PC-3 (cell line): ENCODE results near the gene EFEMP1. TPM values are rescaled to one million over a fixed set of nuclear protein-coding genes. Genes with fewer than 3 reads are reported as not detected.

Experiments used
- ATAC-seq: fragments of 200-7000 bp; cut with Tn5 transposase; 2 replicates; pipeline ENCODE4 v1.9.1; 2020; ENCODE audit warnings: mild to moderate bottlenecking, moderate library complexity
- BruUV-seq: library from RNA; stranded (reverse); fragments of 400-500 nt; replicated peaks from 2 replicates; lab custom pipeline; 2021; lab: Mats Ljungman, UMichigan
- CTCF ChIA-PET: fragments of 300-600 bp; sonication (Branson Sonifier 250); formaldehyde crosslinking; loops from one replicate; lab custom pipeline; 2022; ENCODE audit warnings: antibody characterized with exemption; lab: Charles Lee
- POLR2A ChIA-PET: fragments of 300-600 bp; sonication (Branson Sonifier 250); formaldehyde crosslinking; loops from one replicate; lab custom pipeline; 2022; ENCODE audit warnings: antibody characterized with exemption; ENCODE audit not compliant: unreplicated experiment; lab: Charles Lee
- DNase-seq: peaks from one replicate; pipeline ENCODE4 v3.0.0-alpha.2; 2015
- H2AFZ ChIP-seq: fragments of 300-600 bp; sonication (generic); 2 replicates; pipeline ENCODE4 v1.6.0; 2016; ENCODE audit warnings: antibody characterized with exemption, low read length
- H3F3A ChIP-seq: fragments of 300-600 bp; sonication (generic); one replicate; pipeline ENCODE4 v1.6.0; 2017; ENCODE audit warnings: antibody characterized with exemption, low read length, control low read depth, mild to moderate bottlenecking; ENCODE audit not compliant: unreplicated experiment
- H3K27ac ChIP-seq: fragments of 300-600 bp; sonication (generic); 2 replicates; pipeline ENCODE4 v1.5.1; 2016; ENCODE audit warnings: mild to moderate bottlenecking, low read length
- H3K27me3 ChIP-seq: fragments of 300-600 bp; sonication (generic); 2 replicates; pipeline ENCODE4 v1.6.1; 2016; ENCODE audit warnings: low read length, mixed read lengths
- H3K36me3 ChIP-seq: fragments of 300-600 bp; sonication (generic); 2 replicates; pipeline ENCODE4 v1.6.1; 2016; ENCODE audit warnings: low read depth, mixed run types, low read length, mixed read lengths
- H3K4me1 ChIP-seq: fragments of 300-600 bp; sonication (generic); 2 replicates; pipeline ENCODE4 v1.5.1; 2016; ENCODE audit warnings: low read length; ENCODE audit not compliant: insufficient read depth
- H3K4me2 ChIP-seq: fragments of 300-600 bp; sonication (generic); 2 replicates; pipeline ENCODE4 v1.6.0; 2016; ENCODE audit warnings: low read length
- H3K4me3 ChIP-seq: fragments of 300-600 bp; sonication (generic); 2 replicates; pipeline ENCODE4 v1.5.1; 2016; ENCODE audit warnings: mild to moderate bottlenecking, low read length, mixed read lengths
- H3K79me2 ChIP-seq: fragments of 300-600 bp; sonication (generic); 2 replicates; pipeline ENCODE4 v1.6.1; 2017; ENCODE audit warnings: low read length, mixed read lengths
- H3K9ac ChIP-seq: fragments of 300-600 bp; sonication (generic); 2 replicates; pipeline ENCODE4 v1.6.0; 2016; ENCODE audit warnings: mild to moderate bottlenecking, low read length
- H3K9me2 ChIP-seq: fragments of 300-600 bp; sonication (generic); replicated peaks from 2 replicates; pipeline ENCODE4 v1.6.1; 2016; ENCODE audit warnings: mixed run types, low read length, mixed read lengths
- H3K9me3 ChIP-seq: fragments of 300-600 bp; sonication (generic); 2 replicates; pipeline ENCODE4 v1.6.1; 2016; ENCODE audit warnings: low read length, mixed read lengths
- H4K20me1 ChIP-seq: fragments of 300-600 bp; sonication (generic); 2 replicates; pipeline ENCODE4 v1.6.1; 2016; ENCODE audit warnings: low read length, mixed read lengths
- EZH2 ChIP-seq: fragments of 300-600 bp; sonication (generic); IDR thresholded peaks from one replicate; pipeline ENCODE4 v1.6.1; 2017; ENCODE audit warnings: antibody characterized with exemption, mild to moderate bottlenecking, low read length; ENCODE audit not compliant: unreplicated experiment
- EZH2phosphoT487 ChIP-seq: fragments of 300-600 bp; sonication (generic); IDR thresholded peaks from 2 replicates; pipeline ENCODE4 v1.6.1; 2018; ENCODE audit warnings: mild to moderate bottlenecking, antibody characterized with exemption, low read length, borderline replicate concordance
- intact Hi-C: fragments of 100-400 bp; cut with micrococcal nuclease; formaldehyde crosslinking; loops from 2 replicates; pipeline ENCODE4 v1.9.0; 2023
- total RNA-seq: library from RNA; depleted of rRNA; stranded (reverse); fragments of >200 nt; gene quantifications from 2 replicates; pipeline ENCODE4 v1.2.3, GENCODE V29; 2014
- TF ChIP-seq, protein P1 (sequence below): fragments of 300-600 bp; sonication (generic); conservative IDR thresholded peaks from 2 replicates; pipeline ENCODE4 v1.5.1; 2017; ENCODE audit warnings: antibody characterized with exemption, low read depth, mild to moderate bottlenecking, low read length

The EFEMP1 gene
- total RNA-seq, 1 experiment from 2014 or later: 59.6 TPM

DNA sequence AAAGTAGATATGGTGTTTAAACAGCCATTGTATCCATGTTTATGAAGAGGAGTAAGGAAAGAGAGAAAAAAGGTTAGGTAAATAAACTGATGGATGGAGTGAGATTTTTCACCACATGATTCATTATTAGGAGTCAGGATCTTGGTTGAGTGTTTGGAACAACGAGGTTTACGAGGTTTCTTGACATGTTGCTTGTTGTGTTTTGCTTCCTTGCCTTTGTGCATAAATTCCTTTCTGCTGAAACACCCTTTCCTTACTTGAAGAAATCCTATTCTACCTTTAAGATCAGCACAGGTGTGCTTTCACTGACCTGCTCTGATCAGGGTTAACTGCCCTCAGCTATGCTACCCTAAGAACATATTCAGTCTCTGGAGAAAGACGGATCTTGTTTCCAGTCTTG lies 66.6 kb downstream of the EFEMP1 start:
- no TSS peak for BruUV-seq
- ChIA-PET CTCF (no interaction called here), POLR2A (no interaction called here)
- peak overlapping the region; percentile 2; the same call in 1 of the 2 replicates for H3K9ac ChIP-seq
- TF ChIP-seq, protein P1, sequence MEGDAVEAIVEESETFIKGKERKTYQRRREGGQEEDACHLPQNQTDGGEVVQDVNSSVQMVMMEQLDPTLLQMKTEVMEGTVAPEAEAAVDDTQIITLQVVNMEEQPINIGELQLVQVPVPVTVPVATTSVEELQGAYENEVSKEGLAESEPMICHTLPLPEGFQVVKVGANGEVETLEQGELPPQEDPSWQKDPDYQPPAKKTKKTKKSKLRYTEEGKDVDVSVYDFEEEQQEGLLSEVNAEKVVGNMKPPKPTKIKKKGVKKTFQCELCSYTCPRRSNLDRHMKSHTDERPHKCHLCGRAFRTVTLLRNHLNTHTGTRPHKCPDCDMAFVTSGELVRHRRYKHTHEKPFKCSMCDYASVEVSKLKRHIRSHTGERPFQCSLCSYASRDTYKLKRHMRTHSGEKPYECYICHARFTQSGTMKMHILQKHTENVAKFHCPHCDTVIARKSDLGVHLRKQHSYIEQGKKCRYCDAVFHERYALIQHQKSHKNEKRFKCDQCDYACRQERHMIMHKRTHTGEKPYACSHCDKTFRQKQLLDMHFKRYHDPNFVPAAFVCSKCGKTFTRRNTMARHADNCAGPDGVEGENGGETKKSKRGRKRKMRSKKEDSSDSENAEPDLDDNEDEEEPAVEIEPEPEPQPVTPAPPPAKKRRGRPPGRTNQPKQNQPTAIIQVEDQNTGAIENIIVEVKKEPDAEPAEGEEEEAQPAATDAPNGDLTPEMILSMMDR: no peak
- TF ChIP-seq EZH2 (no peak), EZH2phosphoT487 (no peak)
- peak overlapping the region; percentile 64 for H3K4me2 ChIP-seq
- H3K27ac ChIP-seq: peak overlapping the region; percentile 83
- no peaks in the 10 kb centered on the region for H3K9me2 ChIP-seq
- intact Hi-C loops: loop anchor here (1.0 to 5.0 kb wide), 2 partner anchors 14 to 85 kb away; no protein-coding TSS in a partner anchor
- peaks cover 28% of the 10 kb centered on the region for H3K4me1 ChIP-seq
- ATAC-seq (peak; percentile 89), DNase-seq (peak; percentile 94)
- H4K20me1 ChIP-seq: no peaks in the 10 kb centered on the region
- H3K27me3 ChIP-seq: no peaks in the 10 kb centered on the region
- no peaks in the 10 kb centered on the region for H3K79me2 ChIP-seq
- peak overlapping the region; percentile 19; the same call in 1 of the 2 replicates for H3K4me3 ChIP-seq
- peak overlapping the region; percentile 27; the same call in 1 of the 2 replicates for H2AFZ ChIP-seq
- no peaks in the 10 kb centered on the region for H3K9me3 ChIP-seq
- no peaks in the 10 kb centered on the region for H3K36me3 ChIP-seq
- H3F3A ChIP-seq: no peaks in the 10 kb centered on the region

DNA sequence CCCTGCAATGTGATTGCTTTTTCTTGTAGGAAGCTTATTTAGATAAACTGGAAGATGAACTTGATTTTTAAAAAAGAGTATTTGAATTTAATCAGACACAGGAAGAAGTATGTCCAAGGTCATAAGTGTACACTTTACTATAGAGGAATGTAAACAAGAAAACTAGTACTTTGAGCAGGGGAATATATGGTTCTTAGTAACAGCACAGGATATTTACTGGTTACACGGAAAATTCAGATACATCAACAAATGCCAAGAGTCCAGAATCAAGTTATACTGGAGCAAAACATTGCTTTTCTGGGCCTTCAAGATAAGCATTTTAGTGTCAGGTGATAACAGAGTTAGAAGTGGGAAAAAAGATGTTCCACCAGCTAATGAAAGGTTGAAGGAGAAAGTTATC lies 75.5 kb downstream of the EFEMP1 start:
- no peaks in the 10 kb centered on the region for H4K20me1 ChIP-seq
- H3K36me3 ChIP-seq: no peaks in the 10 kb centered on the region
- H3K9me2 ChIP-seq: no peaks in the 10 kb centered on the region
- POLR2A ChIA-PET: no interaction called here
- peak overlapping the region; percentile 59 for H2AFZ ChIP-seq
- no peaks in the 10 kb centered on the region for H3K27me3 ChIP-seq
- peaks cover 9% of the 10 kb centered on the region for H3F3A ChIP-seq
- no TSS peak for BruUV-seq
- TF ChIP-seq, protein P1: no peak
- peak overlapping the region; percentile 13; the same call in 1 of the 2 replicates for H3K4me3 ChIP-seq
- CTCF ChIA-PET: interaction anchor here (0.6 kb wide), 3 partner anchors 36 to 417 kb away, joined by 3 to 6 read pairs (median 3); no protein-coding TSS in a partner anchor
- peaks cover 27% of the 10 kb centered on the region for H3K4me1 ChIP-seq
- intact Hi-C loops: loop anchor here (10.0 kb wide), 1 partner anchor 153 kb away; the partner anchor contains the start of gene PNPT1
- H3K4me2 ChIP-seq: peak overlapping the region; percentile 56
- no peaks in the 10 kb centered on the region for H3K9me3 ChIP-seq
- ATAC-seq (peak; percentile 36), DNase-seq (peak; percentile 27)
- H3K27ac ChIP-seq: no peak overlapping the region
- no peaks in the 10 kb centered on the region for H3K79me2 ChIP-seq
- H3K9ac ChIP-seq: no peak overlapping the region

DNA sequence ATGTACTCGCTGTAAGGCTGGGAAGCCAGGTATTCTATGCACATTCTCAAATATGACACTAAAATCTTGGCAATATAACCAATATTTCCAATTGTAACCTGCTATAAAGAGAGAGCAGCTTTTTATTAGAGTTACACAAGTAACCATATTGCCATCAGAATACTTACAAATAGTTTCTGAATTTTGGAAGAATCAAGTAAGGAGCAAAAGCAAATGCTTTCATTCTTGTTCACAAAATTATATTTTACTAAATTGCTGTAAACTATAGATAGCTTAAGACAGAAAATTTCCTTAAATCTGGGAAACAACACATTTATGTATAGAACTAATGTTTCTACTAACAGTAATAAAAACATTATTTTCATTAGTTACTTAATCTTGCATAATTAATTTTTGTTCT lies 77.2 kb downstream of the EFEMP1 start:
- intact Hi-C loops: loop anchor here (10.0 kb wide), 1 partner anchor 152 kb away; the partner anchor contains the start of gene PNPT1
- H3K27ac ChIP-seq: no peak overlapping the region
- H2AFZ ChIP-seq: no peak overlapping the region
- no TSS peak for BruUV-seq
- DNase-seq: no peak
- no peaks in the 10 kb centered on the region for H3K36me3 ChIP-seq
- CTCF ChIA-PET: no interaction called here
- H3K79me2 ChIP-seq: no peaks in the 10 kb centered on the region
- no peaks in the 10 kb centered on the region for H4K20me1 ChIP-seq
- POLR2A ChIA-PET: no interaction called here
- no peak overlapping the region for H3K4me3 ChIP-seq
- no peak overlapping the region for H3K4me2 ChIP-seq
- H3K4me1 ChIP-seq: peaks cover 43% of the 10 kb centered on the region
- H3K9me2 ChIP-seq: no peaks in the 10 kb centered on the region
- TF ChIP-seq EZH2phosphoT487 (no peak), EZH2 (no peak)
- TF ChIP-seq, protein P1: no peak
- peaks cover 9% of the 10 kb centered on the region for H3F3A ChIP-seq
- no peak for ATAC-seq
- H3K27me3 ChIP-seq: no peaks in the 10 kb centered on the region
- no peak overlapping the region for H3K9ac ChIP-seq
- no peaks in the 10 kb centered on the region for H3K9me3 ChIP-seq
